CD4-positive, alpha-beta memory T cell (primary cell): ENCODE results near the gene TMEM127. TPM values are rescaled to one million over a fixed set of nuclear protein-coding genes. Genes with fewer than 3 reads are reported as not detected.
A peak's percentile ranks its signal among the peaks of the same experiment; 100 is the strongest.

Experiments used
- CTCF ChIA-PET: fragments of 350-600 bp; sonication (Branson Sonifier 250); formaldehyde crosslinking; loops from one replicate; lab custom pipeline; 2021; ENCODE audit warnings: inconsistent platforms; ENCODE audit not compliant: partially characterized antibody; lab: Charles Lee
- POLR2A ChIA-PET: fragments of 350-600 bp; sonication (Branson Sonifier 250); formaldehyde crosslinking; loops from one replicate; lab custom pipeline; 2021; ENCODE audit not compliant: partially characterized antibody; lab: Charles Lee
- DNase-seq, 5 donors: peaks; one replicate each; pipeline versions ENCODE4 v3.0.0 to v3.0.0-alpha.2; 2020 to 2022; ENCODE audit warnings: mixed read lengths in 1 of 5
- H3K27ac ChIP-seq: one replicate; pipeline ENCODE4 v1.7.0; 2013; ENCODE audit warnings: low read depth, low read length
- H3K27me3 ChIP-seq: 2 replicates; pipeline ENCODE4 v1.7.0; 2013; ENCODE audit warnings: mild to moderate bottlenecking, low read length, moderate library complexity; ENCODE audit not compliant: insufficient read depth
- H3K36me3 ChIP-seq: 2 replicates; pipeline ENCODE4 v1.7.0; 2013; ENCODE audit warnings: mild to moderate bottlenecking, low read length, moderate library complexity; ENCODE audit not compliant: insufficient read depth
- H3K4me1 ChIP-seq: 2 replicates; pipeline ENCODE4 v1.7.0; 2013; ENCODE audit warnings: mild to moderate bottlenecking, low read length, moderate library complexity; ENCODE audit not compliant: insufficient read depth
- H3K4me3 ChIP-seq, 2 donors: one replicate each; pipeline ENCODE4 v1.7.0; 2013; ENCODE audit warnings: low read length in 2 of 2, mild to moderate bottlenecking in 1 of 2
- H3K9me3 ChIP-seq, 2 donors: one replicate each; pipeline ENCODE4 v1.7.0; 2013; ENCODE audit warnings: low read length in 2 of 2, control low read depth in 1 of 2; ENCODE audit not compliant: control insufficient read depth in 1 of 2
- H3K27ac Mint-ChIP-seq, 7 donors: one replicate each; pipeline ENCODE4 v1.8.0; 2020 to 2021; ENCODE audit warnings: mixed read lengths in 7 of 7, mild to moderate bottlenecking in 6 of 7, inconsistent platforms in 3 of 7, moderate library complexity in 3 of 7
- H3K27me3 Mint-ChIP-seq, 2 donors: one replicate each; pipeline ENCODE4 v1.8.0; 2020 to 2021; ENCODE audit warnings: mixed read lengths in 2 of 2
- H3K36me3 Mint-ChIP-seq, 2 donors: one replicate each; pipeline ENCODE4 v1.8.0; 2020 to 2021; ENCODE audit warnings: mixed read lengths in 2 of 2, inconsistent platforms in 1 of 2, mild to moderate bottlenecking in 1 of 2
- H3K4me1 Mint-ChIP-seq, 4 donors: one replicate each; pipeline ENCODE4 v1.8.0; 2020 to 2021; ENCODE audit warnings: mixed read lengths in 4 of 4, mild to moderate bottlenecking in 1 of 4
- H3K4me3 Mint-ChIP-seq, 8 donors: one replicate each; pipeline ENCODE4 v1.8.0; 2020 to 2021; ENCODE audit warnings: mixed read lengths in 8 of 8, mild to moderate bottlenecking in 7 of 8, moderate library complexity in 6 of 8, inconsistent platforms in 3 of 8
- H3K9me3 Mint-ChIP-seq, 8 donors: one replicate each; pipeline ENCODE4 v1.8.0; 2020 to 2021; ENCODE audit warnings: mixed read lengths in 8 of 8, mild to moderate bottlenecking in 5 of 8, inconsistent platforms in 3 of 8, moderate library complexity in 1 of 8
- intact Hi-C: fragments of 100-400 bp; cut with micrococcal nuclease; formaldehyde crosslinking; loops from one replicate; pipeline ENCODE4 v1.15.1; 2023
- polyA plus RNA-seq, 2 donors: library from polyadenylated mRNA; unstranded; fragments of 300-500 nt; fragmentation: Illumina TruSeq; gene quantifications; one replicate each; pipeline ENCODE4 v1.2.3, GENCODE V29; 2021
- total RNA-seq, 2 experiments: library from RNA; stranded (reverse); gene quantifications; one replicate each; pipeline ENCODE4 v1.2.3, GENCODE V29; 2021

Gene TMEM127
- total and polyA plus RNA-seq, 4 experiments from 2014 or later, result 27.3 to 46.0 (median 45.4) TPM

GRCh38 chr2:96253006-96253405, 12.8 kb downstream of the TMEM127 start:
- H3K27me3 ChIP-seq, result no peaks in the 10 kb centered on the region
- ChIA-PET POLR2A (interaction anchor here (1.6 kb wide), 1 partner anchor 11 kb away, joined by 4 read pairs; no protein-coding TSS in a partner anchor), CTCF (no interaction called here)
- no peak for DNase-seq
- peaks cover 41% of the 10 kb centered on the region for H3K36me3 ChIP-seq
- intact Hi-C loops, result no loop called here
- Mint-ChIP-seq H3K9me3 (no peaks in the 10 kb centered on the region), H3K27me3 (no peaks in the 10 kb centered on the region), H3K27ac (no peak overlapping the region), H3K4me1 (peaks cover 7 to 22% (median 16%) of the 10 kb centered on the region in 4 donors), H3K36me3 (peaks cover 33 to 57% of the 10 kb centered on the region in 2 donors), H3K4me3 (no peak overlapping the region)
- H3K4me1 ChIP-seq, result peaks cover 11% of the 10 kb centered on the region
- H3K27ac ChIP-seq, result no peak overlapping the region
- no peaks in the 10 kb centered on the region for H3K9me3 ChIP-seq
- H3K4me3 ChIP-seq, result no peak overlapping the region

- Mint-ChIP-seq H3K4me1 (peaks cover 8 to 20% (median 16%) of the 10 kb centered on the region in 4 donors), H3K9me3 (no peaks in the 10 kb centered on the region), H3K27ac (peak overlapping the region in 3 of 7 donors; percentile 60 to 87 (median 68)), H3K4me3 (peak overlapping the region in 1 of 8 donors; percentile 11), H3K36me3 (peaks cover 33 to 57% of the 10 kb centered on the region in 2 donors), H3K27me3 (no peaks in the 10 kb centered on the region)
- Histone ChIP-seq H3K27me3 (no peaks in the 10 kb centered on the region), H3K4me3 (no peak overlapping the region), H3K27ac (no peak overlapping the region), H3K9me3 (no peaks in the 10 kb centered on the region), H3K4me1 (peaks cover 6% of the 10 kb centered on the region), H3K36me3 (peaks cover 41% of the 10 kb centered on the region)
- ChIA-PET CTCF (no interaction called here), POLR2A (interaction anchor here (1.6 kb wide), 1 partner anchor 10 kb away, joined by 4 read pairs; no protein-coding TSS in a partner anchor)
- intact Hi-C loops, result no loop called here
- DNase-seq, result no peak
Measured at GRCh38 chr2:96252526-96252925, 13.3 kb downstream of the TMEM127 start.

DNA sequence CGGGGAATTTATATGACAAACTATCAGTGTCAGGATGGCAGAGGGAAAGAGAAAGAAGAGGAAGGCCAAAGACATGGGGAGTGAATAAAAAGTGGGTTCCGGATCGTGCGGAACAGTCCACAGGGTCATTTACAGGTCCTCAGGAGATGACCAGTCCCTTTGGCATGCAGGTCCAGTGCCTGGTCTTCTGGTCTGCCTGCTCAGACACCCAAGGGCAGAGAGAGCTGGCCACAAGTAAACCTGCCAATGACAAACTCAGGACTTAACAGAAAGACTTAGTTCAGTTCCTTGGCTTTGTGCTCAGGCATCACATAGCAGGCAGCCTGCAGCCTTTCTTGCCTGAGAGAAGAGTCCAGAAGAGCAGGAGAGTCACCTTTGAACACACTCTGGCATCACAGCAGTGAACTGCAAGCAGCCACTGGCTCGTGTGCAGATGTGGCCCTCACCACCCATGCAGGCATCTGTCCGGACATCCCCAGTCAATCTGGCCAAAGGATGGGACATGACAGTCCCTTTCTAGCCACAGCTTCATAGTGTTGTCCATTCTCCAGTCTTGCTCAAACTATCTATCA, 14.0 kb downstream of the TMEM127 start:
- peaks cover 31 to 54% of the 10 kb centered on the region in 2 donors for H3K36me3 Mint-ChIP-seq
- no peak for DNase-seq
- no peak overlapping the region for H3K4me3 Mint-ChIP-seq
- Histone ChIP-seq H3K36me3 (peaks cover 41% of the 10 kb centered on the region), H3K9me3 (no peaks in the 10 kb centered on the region), H3K27me3 (no peaks in the 10 kb centered on the region), H3K4me3 (no peak overlapping the region), H3K4me1 (peaks cover 7% of the 10 kb centered on the region), H3K27ac (no peak overlapping the region)
- ChIA-PET CTCF (no interaction called here), POLR2A (interaction anchor here (1.6 kb wide), 1 partner anchor 10 kb away, joined by 4 read pairs; no protein-coding TSS in a partner anchor)
- H3K9me3 Mint-ChIP-seq, result no peaks in the 10 kb centered on the region
- H3K27ac Mint-ChIP-seq, result peak overlapping the region in 6 of 7 donors; percentile 17 to 87 (median 54)
- H3K4me1 Mint-ChIP-seq, result peaks cover 10 to 20% (median 17%) of the 10 kb centered on the region in 4 donors
- no peaks in the 10 kb centered on the region for H3K27me3 Mint-ChIP-seq
- intact Hi-C loops, result no loop called here

GRCh38 chr2:96250188-96250587, 15.6 kb downstream of the TMEM127 start:
- Histone ChIP-seq H3K4me1 (peaks cover 18% of the 10 kb centered on the region), H3K4me3 (no peak overlapping the region), H3K9me3 (no peaks in the 10 kb centered on the region), H3K36me3 (peaks cover 35% of the 10 kb centered on the region), H3K27ac (no peak overlapping the region), H3K27me3 (no peaks in the 10 kb centered on the region)
- ChIA-PET CTCF (interaction anchor here (2.0 kb wide), 1 partner anchor 11 kb away, joined by 4 read pairs; no protein-coding TSS in a partner anchor), POLR2A (no interaction called here)
- H3K27me3 Mint-ChIP-seq, result no peaks in the 10 kb centered on the region
- no peak overlapping the region for H3K4me3 Mint-ChIP-seq
- peaks cover 19 to 29% (median 25%) of the 10 kb centered on the region in 4 donors for H3K4me1 Mint-ChIP-seq
- intact Hi-C loops, result no loop called here
- no peak for DNase-seq
- H3K27ac Mint-ChIP-seq, result peak overlapping the region in 6 of 7 donors; percentile 5 to 85 (median 42)
- H3K36me3 Mint-ChIP-seq, result peaks cover 23 to 44% of the 10 kb centered on the region in 2 donors
- H3K9me3 Mint-ChIP-seq, result no peaks in the 10 kb centered on the region

DNA sequence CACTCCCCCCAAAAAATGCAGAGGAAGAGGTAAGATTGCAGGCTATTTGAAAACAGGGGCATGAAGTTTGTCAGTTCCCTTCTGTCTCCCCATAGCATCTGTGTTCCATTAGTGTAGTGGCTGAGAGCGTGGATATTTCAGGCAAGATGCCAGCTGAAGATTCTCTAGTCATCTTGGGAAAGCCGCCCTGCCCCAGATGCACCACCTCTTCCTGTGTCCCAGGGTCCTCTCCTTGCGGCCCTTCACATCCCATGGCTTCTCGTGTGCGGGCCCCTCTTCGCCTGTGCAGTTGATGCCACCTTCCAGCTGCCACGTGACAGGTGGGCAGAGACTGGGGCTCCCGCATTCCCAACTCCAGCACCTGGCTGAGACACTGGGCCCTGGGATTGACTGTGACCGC, 16.1 kb downstream of the TMEM127 start:
- H3K36me3 ChIP-seq, result peaks cover 29% of the 10 kb centered on the region
- H3K27ac ChIP-seq, result no peak overlapping the region
- POLR2A ChIA-PET, result no interaction called here
- H3K9me3 ChIP-seq, result no peaks in the 10 kb centered on the region
- Mint-ChIP-seq H3K27ac (peak overlapping the region in 6 of 7 donors; percentile 4 to 74 (median 16)), H3K27me3 (no peaks in the 10 kb centered on the region), H3K9me3 (no peaks in the 10 kb centered on the region), H3K4me1 (peaks cover 22 to 32% (median 26%) of the 10 kb centered on the region in 4 donors), H3K36me3 (peaks cover 21 to 39% of the 10 kb centered on the region in 2 donors), H3K4me3 (no peak overlapping the region)
- CTCF ChIA-PET, result interaction anchor here (2.0 kb wide), 1 partner anchor 12 kb away, joined by 4 read pairs; no protein-coding TSS in a partner anchor
- no peak for DNase-seq
- peaks cover 18% of the 10 kb centered on the region for H3K4me1 ChIP-seq
- no peaks in the 10 kb centered on the region for H3K27me3 ChIP-seq
- intact Hi-C loops, result no loop called here
- H3K4me3 ChIP-seq, result no peak overlapping the region

DNA sequence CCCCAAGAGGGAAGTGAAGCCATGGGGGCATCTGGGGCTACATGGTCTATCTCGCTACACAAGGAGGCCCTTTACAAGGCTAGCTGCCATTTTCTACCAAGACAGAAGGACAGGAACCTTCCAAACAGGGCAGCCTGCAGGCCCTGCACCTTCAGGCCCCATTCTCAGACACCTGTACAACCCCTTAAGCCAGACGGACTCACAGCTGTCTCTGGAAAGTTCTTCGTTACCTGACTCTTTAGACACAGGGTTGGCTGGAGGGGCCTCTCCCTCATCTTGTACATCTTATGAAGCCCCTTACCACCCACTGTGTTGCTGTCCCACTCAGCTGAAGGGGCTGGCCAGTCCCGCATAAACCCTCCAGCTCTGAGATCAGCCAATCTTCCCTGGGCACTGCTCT, 17.2 kb downstream of the TMEM127 start:
- Histone ChIP-seq H3K4me1 (peaks cover 18% of the 10 kb centered on the region), H3K27ac (no peak overlapping the region), H3K36me3 (peaks cover 20% of the 10 kb centered on the region), H3K9me3 (no peaks in the 10 kb centered on the region), H3K27me3 (no peaks in the 10 kb centered on the region), H3K4me3 (no peak overlapping the region)
- no peak for DNase-seq
- H3K36me3 Mint-ChIP-seq, result peaks cover 14 to 29% of the 10 kb centered on the region in 2 donors
- no peaks in the 10 kb centered on the region for H3K27me3 Mint-ChIP-seq
- peaks cover 21 to 30% (median 26%) of the 10 kb centered on the region in 4 donors for H3K4me1 Mint-ChIP-seq
- intact Hi-C loops, result no loop called here
- POLR2A ChIA-PET, result interaction anchor here (1.3 kb wide), 1 partner anchor 27 kb away, joined by 3 read pairs; no protein-coding TSS in a partner anchor
- H3K27ac Mint-ChIP-seq, result peak overlapping the region in 3 of 7 donors; percentile 36 to 48 (median 46)
- no peaks in the 10 kb centered on the region for H3K9me3 Mint-ChIP-seq
- CTCF ChIA-PET, result no interaction called here
- no peak overlapping the region for H3K4me3 Mint-ChIP-seq

GRCh38 chr2:96247896-96248295, 17.9 kb downstream of the TMEM127 start:
- Mint-ChIP-seq H3K36me3 (peaks cover 9 to 23% of the 10 kb centered on the region in 2 donors), H3K4me1 (peaks cover 22 to 33% (median 27%) of the 10 kb centered on the region in 4 donors), H3K4me3 (no peak overlapping the region), H3K27me3 (no peaks in the 10 kb centered on the region), H3K9me3 (no peaks in the 10 kb centered on the region), H3K27ac (peak overlapping the region in 5 of 7 donors; percentile 12 to 72 (median 64))
- CTCF ChIA-PET, result no interaction called here
- intact Hi-C loops, result no loop called here
- no peaks in the 10 kb centered on the region for H3K27me3 ChIP-seq
- peaks cover 12% of the 10 kb centered on the region for H3K36me3 ChIP-seq
- no peak overlapping the region for H3K4me3 ChIP-seq
- H3K27ac ChIP-seq, result no peak overlapping the region
- no peaks in the 10 kb centered on the region for H3K9me3 ChIP-seq
- DNase-seq, result no peak
- peaks cover 22% of the 10 kb centered on the region for H3K4me1 ChIP-seq
- POLR2A ChIA-PET, result interaction anchor here (1.3 kb wide), 1 partner anchor 28 kb away, joined by 3 read pairs; no protein-coding TSS in a partner anchor
